CD4-positive, alpha-beta T cell treated with Interleukin-21 for 1 hour (primary cell): ENCODE data around the gene STK24.
"Not testable (repeated sequence)": the region's sequence is repeated elsewhere in the genome, so short reads cannot be mapped to it uniquely, and the experiment has no call there.

Experiments
- DNase-seq: peaks from one replicate; pipeline ENCODE4 v3.0.0-alpha.2; 2020

STK24 gene

GRCh38 chr13:98576963-98577835 lies at the start of gene STK24:
STK24 (minus strand) TSS chr13:98577107; CDS start chr13:98576786, 321 bp downstream.
- peak; percentile 69 for DNase-seq

GRCh38 chr13:98626298-98626935 lies 49.5 kb upstream of the STK24 start:
- DNase-seq = no peak

GRCh38 chr13:98624589-98624988 lies 47.7 kb upstream of the STK24 start:
- not testable (repeated sequence) for DNase-seq

GRCh38 chr13:98622931-98623331 lies 46.0 kb upstream of the STK24 start:
- DNase-seq = no peak

- DNase-seq = no peak
Measured at GRCh38 chr13:98619556-98619955, 42.6 kb upstream of the STK24 start.

- not testable (repeated sequence) for DNase-seq
Measured at GRCh38 chr13:98615595-98615994, 38.7 kb upstream of the STK24 start.

GRCh38 chr13:98613591-98613990 lies 36.7 kb upstream of the STK24 start:
- DNase-seq = no peak

GRCh38 chr13:98609756-98610155 lies 32.8 kb upstream of the STK24 start:
- DNase-seq = no peak

GRCh38 chr13:98606296-98606695 lies 29.4 kb upstream of the STK24 start:
- no peak for DNase-seq

- no peak for DNase-seq
Measured at GRCh38 chr13:98599502-98600328, 22.8 kb upstream of the STK24 start.

- DNase-seq = no peak
Measured at GRCh38 chr13:98598043-98598442, 21.1 kb upstream of the STK24 start.

- DNase-seq = no peak
Measured at GRCh38 chr13:98595134-98595533, 18.2 kb upstream of the STK24 start.

- no peak for DNase-seq
Measured at GRCh38 chr13:98592362-98592732, 15.4 kb upstream of the STK24 start.

- no peak for DNase-seq
Measured at GRCh38 chr13:98591721-98592361, 14.9 kb upstream of the STK24 start.

GRCh38 chr13:98590471-98590870 lies 13.6 kb upstream of the STK24 start:
- not testable (repeated sequence) for DNase-seq

- not testable (repeated sequence) for DNase-seq
Measured at GRCh38 chr13:98589516-98589915, 12.6 kb upstream of the STK24 start.

- no peak for DNase-seq
Measured at GRCh38 chr13:98586400-98587345, 9.8 kb upstream of the STK24 start.

- no peak for DNase-seq
Measured at GRCh38 chr13:98585946-98586345, 9.0 kb upstream of the STK24 start.

- DNase-seq = no peak
Measured at GRCh38 chr13:98585398-98585754, 8.5 kb upstream of the STK24 start.

GRCh38 chr13:98584668-98585397 lies 7.9 kb upstream of the STK24 start:
- no peak for DNase-seq

GRCh38 chr13:98582947-98583346 lies 6.0 kb upstream of the STK24 start:
- DNase-seq = no peak
